ENCODE results near the gene CACNA2D2. TPM values are rescaled to one million over a fixed set of nuclear protein-coding genes. Genes with fewer than 3 reads are reported as not detected.

Gene CACNA2D2
- total RNA-seq, 1 experiment from 2014 or later = 0.02 TPM

DNA sequence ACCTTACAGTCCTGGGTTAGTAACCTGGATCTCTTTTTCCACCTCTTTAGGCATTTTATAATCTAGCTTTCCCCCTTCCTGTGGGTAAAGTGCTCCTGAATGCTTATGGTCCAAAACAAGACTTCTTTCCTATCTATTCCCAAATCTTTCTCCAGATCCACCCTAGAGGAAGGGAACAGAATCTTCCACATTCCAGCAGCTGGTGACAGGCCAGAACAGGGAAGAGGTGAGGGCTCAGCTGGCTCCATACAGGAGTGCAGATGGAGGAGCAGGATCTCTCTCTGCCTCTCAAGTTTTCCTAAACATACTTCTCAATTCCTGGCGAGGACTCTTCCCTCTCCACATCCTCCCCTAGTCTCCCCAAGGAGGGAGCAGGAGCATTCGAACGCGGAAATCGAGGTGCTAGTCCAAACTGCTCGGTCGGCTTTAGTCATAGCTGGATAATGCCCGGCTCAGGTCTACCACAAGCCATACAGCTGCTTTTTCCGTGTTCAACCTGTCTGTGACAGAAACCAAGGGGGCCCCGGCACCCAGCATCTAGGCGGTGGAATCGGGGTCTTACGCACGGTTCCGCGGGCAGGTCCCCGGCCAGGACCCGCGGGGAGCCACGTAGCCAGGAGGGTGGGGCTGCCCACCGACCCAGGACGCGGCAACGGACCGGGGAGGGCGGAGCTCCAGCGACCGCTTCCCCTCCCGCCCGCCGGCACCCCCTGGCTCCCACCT, 166.8 kb downstream of the CACNA2D2 start:
- no peak for DNase-seq (ENCODE audit: extremely low read depth, low read depth)

DNA sequence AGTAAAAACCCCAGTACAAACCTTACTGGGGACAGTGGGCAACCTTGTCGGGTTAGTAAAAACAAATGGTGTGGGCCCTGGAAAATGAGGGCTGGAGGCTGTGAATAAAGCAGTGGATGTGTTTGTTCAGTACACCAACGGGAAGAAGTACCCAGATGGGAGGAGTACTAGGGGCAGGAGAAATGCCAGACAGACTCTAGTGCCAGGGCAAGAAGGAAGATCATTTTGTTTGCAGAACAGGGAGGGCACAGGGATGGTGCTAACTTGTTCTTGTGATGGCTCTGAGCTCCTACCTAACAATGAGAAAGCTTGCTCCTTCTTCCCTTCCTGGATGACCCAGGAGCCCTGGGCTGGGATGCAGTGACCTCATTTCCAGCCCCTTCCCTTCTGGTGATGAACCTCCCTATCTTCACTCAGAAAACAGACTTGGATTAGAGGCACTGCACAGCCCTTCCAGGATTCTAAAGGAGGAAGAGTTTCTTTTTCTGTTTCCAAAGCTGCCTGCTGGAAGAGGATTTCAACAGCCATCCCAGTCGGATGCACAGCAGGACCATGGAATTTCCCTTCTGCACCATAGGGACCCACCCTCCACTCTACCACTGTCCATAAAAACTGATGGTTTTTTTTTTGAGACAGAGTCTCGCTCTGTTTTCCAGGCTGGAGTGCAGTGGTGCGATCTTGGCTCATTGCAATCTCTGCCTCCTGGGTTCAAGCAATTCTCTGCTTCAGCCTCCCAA, 168.9 kb downstream of the CACNA2D2 start:
- DNase-seq (ENCODE audit: extremely low read depth, low read depth) = no peak

- peak; percentile 81 for DNase-seq (ENCODE audit: extremely low read depth, low read depth)
Measured at GRCh38 chr3:50333744-50334328, 169.6 kb downstream of the CACNA2D2 start.

- no peak for DNase-seq (ENCODE audit: extremely low read depth, low read depth)
Measured at GRCh38 chr3:50331364-50331907, 172.0 kb downstream of the CACNA2D2 start.

- DNase-seq (ENCODE audit: extremely low read depth, low read depth) = no peak
Measured at GRCh38 chr3:50330330-50330729, 173.1 kb downstream of the CACNA2D2 start.

DNA sequence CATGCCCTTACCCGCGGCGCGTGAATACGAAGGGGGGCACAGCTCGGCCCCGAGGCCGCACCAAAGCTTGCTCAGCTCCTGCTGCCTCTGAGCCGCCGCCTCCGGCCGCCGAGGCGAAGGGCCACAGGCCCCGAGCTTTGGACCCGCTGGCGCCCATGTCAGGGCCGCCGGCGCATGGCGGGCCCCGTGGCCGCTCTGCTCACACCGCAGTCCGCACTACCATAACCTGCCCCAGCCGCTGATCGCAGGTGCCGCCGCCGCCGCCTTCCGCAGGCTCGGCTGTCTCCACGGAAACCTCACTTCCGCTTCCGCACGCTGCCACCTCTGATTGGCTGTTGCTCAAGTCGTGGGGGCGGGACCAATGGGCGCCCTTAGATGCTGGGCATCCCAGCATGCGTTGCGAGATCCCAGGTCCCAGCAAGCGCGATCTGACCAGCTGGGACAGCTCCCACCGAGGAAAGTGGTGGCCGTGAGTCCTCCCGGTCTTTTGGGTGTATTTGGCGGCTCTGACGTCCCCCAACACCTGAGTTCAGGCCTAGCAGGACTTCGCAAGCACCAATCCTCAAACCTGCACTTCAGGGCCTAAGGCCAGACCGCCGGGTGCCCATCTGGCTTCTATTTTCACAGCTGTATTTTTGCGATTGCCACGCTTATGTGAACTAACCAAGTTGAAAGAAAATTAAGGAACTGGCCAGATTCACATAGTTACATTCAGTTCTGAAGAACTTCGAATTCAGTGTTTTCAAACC, 175.3 kb downstream of the CACNA2D2 start, which contains the start of gene TUSC2:
Gene TUSC2 (minus strand): TSS at position 281 of the 749 bp plus-strand sequence. CDS start 124 bp downstream, at position 157.
- DNase-seq (ENCODE audit: extremely low read depth, low read depth) = peak; percentile 94

DNA sequence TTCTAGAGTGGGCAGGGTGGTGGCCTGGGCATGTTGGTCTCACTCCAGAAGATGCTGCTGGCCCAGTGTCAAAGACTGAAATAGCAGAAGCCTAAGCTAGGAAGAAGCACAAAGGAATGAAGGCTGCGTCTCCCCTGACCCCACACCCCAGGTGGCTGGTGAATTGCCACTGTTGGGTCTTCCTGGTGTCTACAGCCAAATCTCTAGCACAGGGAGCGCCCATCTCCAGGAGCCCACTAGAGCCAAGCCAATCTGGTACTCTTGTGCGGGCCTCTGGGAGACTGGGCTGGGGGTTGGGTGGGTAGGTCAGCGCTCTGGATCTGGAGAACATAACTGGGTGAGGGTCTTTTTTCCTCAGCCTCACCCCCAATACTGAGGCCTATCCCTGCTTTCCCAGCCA, 176.3 kb downstream of the CACNA2D2 start:
- no peak for DNase-seq (ENCODE audit: extremely low read depth, low read depth)

GRCh38 chr3:50326182-50326541, 177.3 kb downstream of the CACNA2D2 start:
- DNase-seq (ENCODE audit: extremely low read depth, low read depth) = no peak

DNA sequence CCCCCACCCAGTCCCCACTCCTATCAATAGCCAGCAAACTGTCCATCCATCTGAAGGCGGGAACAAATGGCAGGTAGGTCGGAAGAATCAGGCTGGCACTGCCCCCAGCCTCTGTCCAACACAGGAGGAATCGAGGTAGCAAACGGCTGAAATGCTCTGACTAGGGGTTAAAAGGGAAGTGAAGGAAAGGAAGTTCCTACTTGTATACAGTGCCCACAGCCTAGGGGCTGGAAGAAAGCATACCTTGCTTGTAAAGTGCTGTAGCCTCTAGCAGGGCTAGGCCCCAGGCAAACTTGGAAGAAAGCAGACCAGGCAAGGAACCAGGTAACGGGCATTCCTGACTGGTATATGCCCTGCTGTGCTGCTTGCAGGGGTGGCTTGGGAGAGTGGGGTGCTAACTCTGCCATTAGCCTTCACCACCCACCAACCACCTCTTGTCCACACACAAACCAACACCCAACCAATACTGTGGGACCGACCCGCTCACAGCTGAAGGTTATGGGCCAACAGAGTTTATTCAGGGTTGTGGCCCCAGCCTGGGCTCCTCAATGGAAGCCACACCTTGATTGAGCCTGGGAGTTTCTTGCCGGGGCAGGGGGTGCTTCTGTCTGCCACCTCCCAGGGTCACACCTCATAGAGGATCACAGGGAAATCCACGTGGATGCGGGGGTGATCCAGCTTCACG, 177.8 kb downstream of the CACNA2D2 start:
- DNase-seq (ENCODE audit: extremely low read depth, low read depth) = no peak

DNA sequence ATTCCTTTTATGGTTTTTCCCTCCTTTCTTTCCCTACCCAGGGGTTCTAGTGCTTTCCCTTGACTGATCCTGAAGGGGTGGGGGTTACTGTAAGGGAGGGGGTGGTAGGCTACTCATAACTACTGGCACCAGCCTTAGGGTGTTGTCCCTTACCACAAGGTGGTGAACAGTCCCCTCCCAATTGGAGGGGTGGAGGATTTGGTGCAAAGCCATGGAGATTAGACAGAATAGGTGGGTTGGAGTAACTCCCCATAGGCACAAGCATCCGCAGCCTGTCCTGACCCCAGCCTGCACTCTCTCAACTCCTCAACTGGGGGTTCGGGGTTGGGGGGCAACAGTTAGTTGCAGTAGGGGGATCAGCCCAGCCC, 178.3 kb downstream of the CACNA2D2 start:
- no peak for DNase-seq (ENCODE audit: extremely low read depth, low read depth)

DNA sequence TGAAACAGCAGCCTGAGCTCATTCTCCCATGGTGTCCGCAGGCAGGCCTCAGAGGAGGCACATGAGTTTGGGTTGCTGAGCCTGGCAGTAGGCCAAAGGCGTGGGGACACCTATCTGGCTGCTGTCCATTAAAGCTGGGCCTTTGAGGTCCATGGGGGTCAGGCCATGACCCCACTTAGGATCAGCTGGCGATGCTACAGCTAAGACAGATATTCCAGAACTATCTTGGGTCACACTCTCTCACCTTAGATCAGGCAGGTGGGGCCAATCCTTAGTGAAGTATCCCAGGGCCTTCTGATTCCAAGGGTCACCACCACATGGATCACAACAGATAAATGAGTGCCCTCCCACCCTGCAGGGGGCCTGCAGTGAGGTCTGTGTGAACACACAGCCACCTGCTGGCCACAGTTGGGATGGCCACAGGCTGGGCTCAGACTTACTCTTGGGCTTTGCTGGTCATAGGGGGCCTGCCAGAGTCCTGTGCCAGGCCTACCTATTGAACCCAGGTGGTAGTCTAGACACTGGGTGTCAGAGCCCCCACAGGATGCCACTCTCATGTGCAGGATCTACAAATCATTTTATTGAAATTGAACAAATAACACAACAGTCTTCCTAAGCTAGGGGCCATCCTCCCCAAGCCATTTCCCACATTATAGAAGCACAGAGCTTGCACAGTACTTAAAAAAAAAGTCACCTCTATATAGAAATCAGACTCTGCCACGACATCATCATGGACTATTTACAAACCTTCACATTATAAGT, 178.9 kb downstream of the CACNA2D2 start:
- DNase-seq (ENCODE audit: extremely low read depth, low read depth) = peak; percentile 54

- no peak for DNase-seq (ENCODE audit: extremely low read depth, low read depth)
Measured at GRCh38 chr3:50323614-50324199, 179.7 kb downstream of the CACNA2D2 start.

- DNase-seq (ENCODE audit: extremely low read depth, low read depth) = no peak
Measured at GRCh38 chr3:50323092-50323600, 180.3 kb downstream of the CACNA2D2 start.

GRCh38 chr3:50322386-50323091, 180.9 kb downstream of the CACNA2D2 start, which contains the start of gene HYAL2:
TSS of gene HYAL2 (minus strand) at chr3:50322745. CDS start at chr3:50320489, 2,256 bp downstream.
- DNase-seq (ENCODE audit: extremely low read depth, low read depth) = no peak

DNA sequence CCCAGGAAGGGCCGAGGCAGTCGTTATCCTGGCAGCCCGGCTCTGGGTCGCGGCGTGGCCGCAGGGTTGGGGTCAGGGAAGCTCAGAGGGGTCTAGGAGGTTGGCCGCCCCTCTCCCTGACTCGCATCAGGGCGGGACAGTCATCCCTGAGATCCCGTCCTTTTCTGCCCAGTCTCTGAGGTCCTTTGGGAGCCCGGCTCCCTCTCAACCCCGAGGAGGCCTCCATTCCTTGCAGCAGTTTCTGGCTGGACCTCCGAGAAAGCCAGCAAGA, 181.4 kb downstream of the CACNA2D2 start:
- no peak for DNase-seq (ENCODE audit: extremely low read depth, low read depth)

DNA sequence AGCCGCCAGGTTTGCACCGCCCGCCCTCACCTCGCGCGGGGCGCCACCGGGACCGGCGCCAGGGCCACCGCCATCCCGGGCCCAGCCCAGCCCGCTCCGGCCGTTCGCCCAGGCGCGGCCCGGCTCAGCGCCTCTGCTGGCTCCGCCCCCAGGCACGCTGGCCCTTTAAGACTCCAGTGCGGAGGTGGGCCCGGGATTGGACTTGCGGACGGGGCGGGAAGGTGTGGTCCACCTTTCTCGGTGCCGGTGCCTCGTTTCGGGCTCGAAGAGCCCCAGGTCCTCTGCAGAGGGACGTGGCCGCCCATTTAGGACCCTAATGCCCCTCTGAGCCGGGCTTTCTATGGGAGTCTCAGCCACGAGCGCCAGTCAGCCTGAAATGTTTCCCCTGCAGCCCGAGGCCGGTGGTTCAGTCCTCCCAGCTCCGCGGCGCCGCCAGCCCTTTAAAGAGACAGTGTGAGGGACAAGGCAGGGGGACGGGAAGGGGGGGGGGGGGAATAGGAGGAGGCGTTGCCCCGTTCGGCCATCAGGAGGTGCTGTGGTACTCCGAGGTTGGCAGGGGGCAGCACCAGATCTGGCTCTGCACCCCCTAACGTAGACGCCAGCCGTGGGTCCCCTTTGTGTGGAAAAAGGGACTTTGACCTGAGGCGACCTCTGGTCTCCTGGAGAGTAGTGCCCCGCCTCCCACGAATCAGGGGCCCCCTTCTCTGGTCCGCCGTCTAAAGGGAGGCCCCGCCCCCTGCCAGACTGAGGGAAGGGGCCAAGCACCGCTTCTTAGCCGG, 181.9 kb downstream of the CACNA2D2 start:
- DNase-seq (ENCODE audit: extremely low read depth, low read depth) = peak; percentile 77

- peak; percentile 56 for DNase-seq (ENCODE audit: extremely low read depth, low read depth)
Measured at GRCh38 chr3:50320853-50321335, 182.5 kb downstream of the CACNA2D2 start.
